AG09319 (cell line): ENCODE results near the gene FOSL1.

ENCODE experiments used
- DNase-seq: peaks from one replicate; pipeline ENCODE4 v3.0.0-alpha.2; 2010; ENCODE audit warnings: low read depth; ENCODE audit errors: extremely low read depth
- TF ChIP-seq, protein P1 (sequence below): IDR thresholded peaks from 2 replicates; pipeline ENCODE4 v1.5.1; 2011; ENCODE audit warnings: low read depth, mild to moderate bottlenecking, inconsistent platforms, low read length, moderate library complexity

FOSL1 gene

DNA sequence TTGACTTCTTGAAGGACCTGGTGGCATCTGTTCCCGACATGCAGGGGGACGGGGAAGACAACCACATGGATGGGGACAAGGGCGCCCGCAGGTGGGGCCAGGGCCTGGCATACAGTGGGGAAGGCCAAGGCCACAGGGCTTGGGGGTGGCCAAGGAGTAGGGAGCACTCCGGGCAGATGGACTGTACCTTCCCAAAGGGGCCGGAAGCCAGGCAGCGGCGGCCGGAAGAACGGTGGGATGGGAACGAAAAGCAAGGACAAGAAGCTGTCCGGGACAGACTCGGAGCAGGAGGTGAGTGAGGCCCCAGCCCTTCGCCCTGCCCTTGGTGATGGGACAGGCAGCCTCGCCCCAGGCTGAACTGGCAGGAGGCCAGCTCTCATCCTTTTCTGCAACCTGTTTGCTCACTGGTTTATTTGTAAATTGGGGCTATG, 20.2 kb upstream of the FOSL1 start:
- no peak for DNase-seq
- TF ChIP-seq, protein P1, sequence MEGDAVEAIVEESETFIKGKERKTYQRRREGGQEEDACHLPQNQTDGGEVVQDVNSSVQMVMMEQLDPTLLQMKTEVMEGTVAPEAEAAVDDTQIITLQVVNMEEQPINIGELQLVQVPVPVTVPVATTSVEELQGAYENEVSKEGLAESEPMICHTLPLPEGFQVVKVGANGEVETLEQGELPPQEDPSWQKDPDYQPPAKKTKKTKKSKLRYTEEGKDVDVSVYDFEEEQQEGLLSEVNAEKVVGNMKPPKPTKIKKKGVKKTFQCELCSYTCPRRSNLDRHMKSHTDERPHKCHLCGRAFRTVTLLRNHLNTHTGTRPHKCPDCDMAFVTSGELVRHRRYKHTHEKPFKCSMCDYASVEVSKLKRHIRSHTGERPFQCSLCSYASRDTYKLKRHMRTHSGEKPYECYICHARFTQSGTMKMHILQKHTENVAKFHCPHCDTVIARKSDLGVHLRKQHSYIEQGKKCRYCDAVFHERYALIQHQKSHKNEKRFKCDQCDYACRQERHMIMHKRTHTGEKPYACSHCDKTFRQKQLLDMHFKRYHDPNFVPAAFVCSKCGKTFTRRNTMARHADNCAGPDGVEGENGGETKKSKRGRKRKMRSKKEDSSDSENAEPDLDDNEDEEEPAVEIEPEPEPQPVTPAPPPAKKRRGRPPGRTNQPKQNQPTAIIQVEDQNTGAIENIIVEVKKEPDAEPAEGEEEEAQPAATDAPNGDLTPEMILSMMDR = no peak

DNA sequence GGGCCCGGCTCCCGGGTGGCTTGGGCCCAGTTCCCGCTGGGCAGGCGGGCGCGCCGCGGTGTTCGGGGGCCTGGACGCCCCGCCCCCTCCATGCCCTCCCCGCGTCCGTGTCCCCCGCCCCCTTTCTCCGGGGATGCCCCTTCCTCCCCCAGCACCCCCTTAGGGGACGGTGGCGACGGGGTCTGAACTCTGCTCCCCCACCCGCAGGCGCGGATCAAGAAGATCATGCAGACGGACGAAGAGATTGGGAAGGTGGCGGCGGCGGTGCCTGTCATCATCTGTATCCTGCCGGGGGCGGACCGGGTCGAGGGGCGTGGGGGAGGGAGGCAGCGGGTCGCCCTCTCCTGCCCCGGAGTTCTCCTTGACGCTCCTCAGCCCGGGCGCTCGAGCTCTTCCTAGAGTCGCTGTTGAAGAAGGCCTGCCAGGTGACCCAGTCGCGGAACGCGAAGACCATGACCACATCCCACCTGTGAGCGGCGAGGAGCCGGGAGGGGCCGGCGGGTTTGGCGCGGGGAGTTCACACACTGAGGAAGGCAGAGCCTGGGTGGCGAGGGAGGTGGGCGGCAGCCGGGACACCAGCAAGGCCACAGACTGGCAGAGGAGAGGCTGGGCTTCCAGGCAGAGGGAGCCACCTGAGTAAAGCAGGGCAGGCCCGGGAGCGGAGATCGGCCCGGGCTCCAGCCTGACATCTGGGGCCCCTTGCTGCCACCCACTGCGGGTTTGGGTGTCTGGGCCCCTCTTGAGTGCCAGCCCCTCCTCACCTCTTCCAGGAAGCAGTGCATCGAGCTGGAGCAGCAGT, 19.6 kb upstream of the FOSL1 start:
- TF ChIP-seq, protein P1 = no peak
- no peak for DNase-seq

DNA sequence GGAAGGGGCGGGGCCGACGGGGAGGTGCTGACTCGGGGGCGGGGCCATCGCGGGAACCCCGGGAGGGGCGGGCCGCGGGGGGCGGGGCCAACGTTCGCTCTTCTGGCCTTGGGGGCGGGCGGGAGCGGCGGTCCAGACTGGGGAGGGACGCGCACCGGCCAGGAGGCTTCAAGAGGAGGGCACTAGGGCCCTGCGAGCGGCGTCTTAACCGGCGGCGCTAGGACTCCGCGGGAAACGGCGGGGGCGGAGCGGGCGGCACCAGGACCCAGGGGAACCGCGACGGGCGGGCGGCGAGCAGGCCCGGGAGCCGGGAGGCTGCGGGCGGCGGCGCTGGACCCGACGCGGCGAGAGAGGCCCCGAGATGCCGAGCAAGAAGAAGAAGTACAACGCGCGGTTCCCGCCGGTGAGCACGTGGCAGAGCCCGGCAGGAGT, 19.0 kb upstream of the FOSL1 start, which contains the start of gene DRAP1:
Gene DRAP1 (plus strand): TSS at position 286 of the 432 bp plus-strand sequence. CDS start 76 bp downstream, at position 362.
- DNase-seq = peak; percentile 97
- TF ChIP-seq, protein P1 = no peak

DNA sequence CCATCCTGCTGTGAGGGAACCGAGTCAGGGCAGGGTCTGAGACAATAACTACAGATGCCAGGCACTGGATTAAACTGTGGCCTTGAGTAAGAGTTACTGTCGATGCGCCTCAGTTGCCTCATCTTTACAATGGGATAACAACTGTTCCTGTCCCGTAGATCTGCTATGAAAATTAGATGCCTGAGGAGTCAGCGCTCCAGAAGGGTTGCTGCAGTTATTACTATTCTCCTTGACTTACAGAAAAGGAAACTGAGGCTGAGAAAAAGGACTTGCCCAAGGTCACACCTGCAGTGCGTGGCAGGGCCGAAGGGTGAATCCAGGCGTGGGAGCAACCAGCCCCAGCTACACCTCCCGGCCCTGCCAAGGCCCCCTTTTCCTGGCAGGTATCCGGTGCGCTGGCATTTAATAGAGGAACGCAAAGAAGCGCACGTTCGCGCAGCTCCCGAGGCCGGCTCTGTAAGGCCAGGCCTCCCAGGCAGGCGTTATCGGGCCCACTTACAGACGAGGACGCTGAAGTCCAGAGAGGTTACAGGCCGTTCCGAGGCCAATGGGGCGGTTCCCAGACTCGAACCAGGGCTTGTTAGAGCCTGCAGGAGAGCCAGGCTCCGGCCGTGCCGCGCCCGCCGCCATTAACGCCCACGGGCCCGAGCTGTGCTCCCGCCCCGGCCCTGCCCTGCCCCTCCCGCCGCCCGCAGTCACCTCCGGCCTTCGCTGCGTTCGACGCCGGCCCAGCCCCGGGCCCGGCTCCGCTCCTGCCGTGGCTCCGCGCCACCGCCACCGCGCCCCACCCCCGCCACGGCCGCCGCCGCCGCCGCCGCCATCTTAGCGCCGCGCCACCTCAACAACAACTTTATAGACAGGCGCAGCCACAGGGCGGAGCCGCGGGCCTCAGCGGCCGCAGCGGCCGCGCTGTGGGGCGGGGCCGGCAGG, 18.3 kb upstream of the FOSL1 start, which contains the start of gene C11orf68:
Gene C11orf68 (minus strand): TSS at position 852 of the 930 bp plus-strand sequence. CDS start 31 bp downstream, at position 821.
- TF ChIP-seq, protein P1 = no peak
- no peak for DNase-seq

DNA sequence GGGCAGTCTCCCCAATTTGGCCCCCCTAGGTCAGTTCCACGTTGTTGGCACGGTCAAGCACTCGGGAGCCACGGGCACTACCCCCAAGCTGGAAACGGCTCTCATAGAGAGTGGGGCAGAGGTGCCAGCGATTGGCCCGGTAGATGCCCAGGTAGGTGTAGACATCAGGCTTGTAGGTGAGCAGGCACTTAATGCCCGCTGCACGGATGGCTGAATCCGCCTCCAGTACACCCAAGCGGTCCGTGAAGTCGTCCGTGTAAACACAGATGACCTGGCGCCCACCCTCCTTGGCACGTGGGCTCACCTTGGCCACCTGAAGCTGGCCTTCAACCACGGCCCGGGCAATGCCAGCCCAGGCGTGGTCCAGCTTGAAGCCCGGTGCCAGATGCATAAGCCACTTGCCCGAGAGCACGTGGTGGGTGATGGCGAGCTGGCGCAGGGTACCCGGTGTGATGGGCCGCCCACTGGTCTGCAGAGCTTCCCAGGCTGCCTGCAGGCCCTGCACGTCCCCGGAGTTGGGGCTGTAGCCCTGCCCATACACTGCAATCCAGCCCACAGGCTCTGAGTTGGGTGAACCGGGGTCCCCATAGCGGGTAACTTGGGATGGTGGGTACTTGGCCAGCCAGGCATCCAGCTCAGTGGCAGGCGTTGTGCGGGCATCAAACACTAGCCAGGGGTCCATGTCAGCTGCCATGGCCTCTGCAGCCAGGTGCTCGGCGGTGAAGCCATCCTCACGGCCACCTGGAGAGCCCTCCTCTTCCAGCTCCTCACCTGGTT, 17.4 kb upstream of the FOSL1 start:
- TF ChIP-seq, protein P1 = no peak

DNA sequence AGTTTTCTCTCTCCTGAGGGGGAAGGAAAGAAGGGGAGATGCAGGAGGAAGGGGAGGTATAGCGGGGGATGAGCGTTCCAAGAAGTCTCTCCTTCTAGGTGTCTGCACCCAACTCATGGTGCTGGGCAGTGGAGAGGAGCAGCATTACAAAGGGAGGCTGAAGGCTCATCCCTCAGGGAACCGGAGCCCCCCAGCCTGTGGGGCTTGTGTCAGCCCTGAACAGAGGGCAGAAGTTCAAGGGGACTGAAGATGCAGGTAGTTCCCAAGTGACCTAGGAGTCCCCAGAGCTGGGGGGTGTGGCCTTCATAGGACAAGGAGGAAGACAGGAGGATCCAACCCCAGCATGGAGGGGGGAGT, 16.9 kb upstream of the FOSL1 start:
- TF ChIP-seq, protein P1 = no peak
- no peak for DNase-seq

More for the DNA sequence above, 17.4 kb upstream of the FOSL1 start:
- no peak for DNase-seq
